Neutrophil (primary cell): ENCODE data around the gene COX8A.

Experiments used
- H3K27ac ChIP-seq: fragments of 200-600 bp; sonication (generic); 2 replicates; pipeline ENCODE4 v1.5.1; 2016; ENCODE audit warnings: mild to moderate bottlenecking, moderate library complexity
- H3K27me3 ChIP-seq: fragments of 200-600 bp; sonication (generic); 2 replicates; pipeline ENCODE4 v1.6.0; 2016; ENCODE audit warnings: mild to moderate bottlenecking
- H3K36me3 ChIP-seq: fragments of 200-600 bp; sonication (generic); 2 replicates; pipeline ENCODE4 v1.5.1; 2017
- H3K4me1 ChIP-seq, 2 experiments: fragments of 200-600 bp in 1 of 2; sonication (generic) in 1 of 2; 1 replicate in 1 of 2; 2 replicates in 1 of 2; pipeline versions ENCODE4 v1.5.1 to v1.6.1; 2013 to 2016; ENCODE audit warnings: low read depth in 1 of 2, low read length in 1 of 2, mild to moderate bottlenecking in 1 of 2, moderate library complexity in 1 of 2; ENCODE audit not compliant: control insufficient read depth in 1 of 2, insufficient read depth in 1 of 2
- H3K4me3 ChIP-seq, 2 experiments: fragments of 200-600 bp in 1 of 2; sonication (generic) in 1 of 2; 1 replicate in 1 of 2; 2 replicates in 1 of 2; pipeline ENCODE4 v1.5.1; 2013 to 2016; ENCODE audit warnings: low read depth in 1 of 2, low read length in 1 of 2, mild to moderate bottlenecking in 1 of 2, moderate library complexity in 1 of 2
- H3K9me3 ChIP-seq: fragments of 200-600 bp; sonication (generic); 2 replicates; pipeline ENCODE4 v1.5.1; 2016
- TF ChIP-seq, protein P1 (sequence below): fragments of 200-600 bp; sonication (generic); IDR thresholded peaks from 2 replicates; pipeline ENCODE4 v1.5.1; 2016; ENCODE audit warnings: antibody characterized with exemption

The COX8A gene

GRCh38 chr11:63937713-63938478 is 36.5 kb upstream of the COX8A start:
- H3K36me3 ChIP-seq, result no peaks in the 10 kb centered on the region
- TF ChIP-seq, protein P1, sequence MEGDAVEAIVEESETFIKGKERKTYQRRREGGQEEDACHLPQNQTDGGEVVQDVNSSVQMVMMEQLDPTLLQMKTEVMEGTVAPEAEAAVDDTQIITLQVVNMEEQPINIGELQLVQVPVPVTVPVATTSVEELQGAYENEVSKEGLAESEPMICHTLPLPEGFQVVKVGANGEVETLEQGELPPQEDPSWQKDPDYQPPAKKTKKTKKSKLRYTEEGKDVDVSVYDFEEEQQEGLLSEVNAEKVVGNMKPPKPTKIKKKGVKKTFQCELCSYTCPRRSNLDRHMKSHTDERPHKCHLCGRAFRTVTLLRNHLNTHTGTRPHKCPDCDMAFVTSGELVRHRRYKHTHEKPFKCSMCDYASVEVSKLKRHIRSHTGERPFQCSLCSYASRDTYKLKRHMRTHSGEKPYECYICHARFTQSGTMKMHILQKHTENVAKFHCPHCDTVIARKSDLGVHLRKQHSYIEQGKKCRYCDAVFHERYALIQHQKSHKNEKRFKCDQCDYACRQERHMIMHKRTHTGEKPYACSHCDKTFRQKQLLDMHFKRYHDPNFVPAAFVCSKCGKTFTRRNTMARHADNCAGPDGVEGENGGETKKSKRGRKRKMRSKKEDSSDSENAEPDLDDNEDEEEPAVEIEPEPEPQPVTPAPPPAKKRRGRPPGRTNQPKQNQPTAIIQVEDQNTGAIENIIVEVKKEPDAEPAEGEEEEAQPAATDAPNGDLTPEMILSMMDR, result no peak
- H3K9me3 ChIP-seq, result no peaks in the 10 kb centered on the region
- peaks cover 28 to 30% of the 10 kb centered on the region in 2 experiments for H3K4me1 ChIP-seq
- H3K27me3 ChIP-seq, result no peaks in the 10 kb centered on the region
- peak overlapping the region; percentile 82 to 99 for H3K4me3 ChIP-seq
- peak overlapping the region; percentile 63 for H3K27ac ChIP-seq

GRCh38 chr11:63938479-63939396 is 35.7 kb upstream of the COX8A start, which contains the start of gene NAA40:
NAA40 (plus strand) TSS chr11:63939002; CDS start chr11:63939097, 95 bp downstream.
- Histone ChIP-seq H3K4me1 (peaks cover 28 to 30% of the 10 kb centered on the region in 2 experiments), H3K36me3 (no peaks in the 10 kb centered on the region), H3K27me3 (no peaks in the 10 kb centered on the region), H3K4me3 (peak within 1 kb of the TSS; percentile 82 to 99), H3K9me3 (no peaks in the 10 kb centered on the region), H3K27ac (peak within 1 kb of the TSS; percentile 63)
- TF ChIP-seq, protein P1, result peak; percentile 41

DNA sequence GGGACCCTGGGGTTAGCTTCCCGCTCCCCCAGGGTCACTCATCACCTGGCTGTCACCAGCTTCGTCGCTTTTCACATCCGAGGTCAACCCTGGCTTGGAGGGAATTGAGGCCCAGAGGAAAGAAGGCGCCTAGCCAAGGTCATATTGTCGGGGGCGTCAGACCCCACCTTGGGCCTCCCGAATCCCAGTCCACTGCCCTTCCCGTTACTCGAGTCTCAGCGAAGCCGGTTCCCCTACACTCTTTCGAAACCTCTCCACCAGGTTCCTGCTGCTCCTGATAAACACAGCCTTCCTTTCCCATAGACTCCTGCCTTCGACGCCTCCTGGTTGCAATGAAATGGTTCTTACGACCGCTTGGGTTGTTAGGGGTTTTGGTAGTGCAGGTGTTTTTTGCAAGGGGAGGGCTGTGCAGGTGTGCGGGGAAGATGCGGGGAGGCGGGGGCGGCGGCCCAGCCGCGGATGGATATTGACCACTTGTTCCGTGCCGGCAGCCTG is 35.0 kb upstream of the COX8A start:
- peaks cover 28 to 30% of the 10 kb centered on the region in 2 experiments for H3K4me1 ChIP-seq
- peak overlapping the region; percentile 82 to 99 for H3K4me3 ChIP-seq
- no peaks in the 10 kb centered on the region for H3K36me3 ChIP-seq
- TF ChIP-seq, protein P1, result no peak
- no peaks in the 10 kb centered on the region for H3K9me3 ChIP-seq
- no peaks in the 10 kb centered on the region for H3K27me3 ChIP-seq
- H3K27ac ChIP-seq, result peak overlapping the region; percentile 63

GRCh38 chr11:63940786-63941185 is 33.6 kb upstream of the COX8A start:
- H3K4me1 ChIP-seq, result peaks cover 28 to 30% of the 10 kb centered on the region in 2 experiments
- no peaks in the 10 kb centered on the region for H3K9me3 ChIP-seq
- H3K27ac ChIP-seq, result peak overlapping the region; percentile 62
- no peaks in the 10 kb centered on the region for H3K36me3 ChIP-seq
- TF ChIP-seq, protein P1, result no peak
- H3K27me3 ChIP-seq, result no peaks in the 10 kb centered on the region
- no peak overlapping the region for H3K4me3 ChIP-seq

DNA sequence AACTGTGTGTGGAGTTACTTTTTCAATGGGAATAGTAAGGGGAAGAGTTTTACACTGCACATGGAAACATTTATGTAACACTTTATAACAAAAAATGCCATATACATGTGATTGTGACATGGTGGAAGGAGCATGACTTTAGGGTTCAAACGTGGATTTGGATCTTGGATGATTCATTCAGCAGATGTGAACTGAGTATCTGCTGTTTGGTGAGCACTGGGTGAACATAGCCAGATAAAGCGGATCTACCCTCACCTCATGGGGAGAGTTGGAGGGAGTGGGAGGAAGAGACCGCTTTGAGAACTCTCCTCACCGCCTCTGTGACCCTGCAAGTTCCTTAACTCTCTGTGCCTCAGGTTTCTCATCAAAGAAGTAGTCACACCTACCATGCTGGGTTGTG is 32.5 kb upstream of the COX8A start:
- H3K27ac ChIP-seq, result no peak overlapping the region
- no peaks in the 10 kb centered on the region for H3K27me3 ChIP-seq
- peaks cover 28 to 30% of the 10 kb centered on the region in 2 experiments for H3K4me1 ChIP-seq
- TF ChIP-seq, protein P1, result no peak
- H3K36me3 ChIP-seq, result no peaks in the 10 kb centered on the region
- no peaks in the 10 kb centered on the region for H3K9me3 ChIP-seq
- H3K4me3 ChIP-seq, result no peak overlapping the region
